B cell (primary cell): ENCODE data around the gene PLCB4. TPM values are rescaled to one million over a fixed set of nuclear protein-coding genes. Genes with fewer than 3 reads are reported as not detected.
A peak's percentile ranks its signal among the peaks of the same experiment; 100 is the strongest.

Source experiments
- ATAC-seq: fragments of 200-7000 bp; cut with Tn5 transposase; one replicate; pipeline ENCODE4 v1.10.0; 2021; ENCODE audit warnings: low read depth, mild to moderate bottlenecking, moderate number of reproducible peaks, moderate library complexity
- CTCF ChIA-PET: fragments of 350-600 bp; sonication (Branson Sonifier 250); formaldehyde crosslinking; loops from one replicate; lab custom pipeline; 2021; ENCODE audit warnings: antibody characterized with exemption, inconsistent platforms; lab: Charles Lee
- POLR2A ChIA-PET: fragments of 350-600 bp; sonication (Branson Sonifier 250); formaldehyde crosslinking; loops from one replicate; lab custom pipeline; 2021; ENCODE audit warnings: antibody characterized with exemption; lab: Charles Lee
- DNase-seq: peaks from one replicate; pipeline ENCODE4 v3.0.0; 2013
- H2AFZ ChIP-seq: 2 replicates; pipeline ENCODE4 v1.6.1; 2012; ENCODE audit warnings: mild to moderate bottlenecking, low read depth, low read length; ENCODE audit not compliant: insufficient read depth, poor library complexity, severe bottlenecking
- H3K27ac ChIP-seq, 2 donors: 1 replicate in 1 of 2; 2 replicates in 1 of 2; pipeline ENCODE4 v1.5.1; 2012 to 2013; ENCODE audit warnings: low read length in 2 of 2, mild to moderate bottlenecking in 2 of 2, moderate library complexity in 1 of 2
- H3K27me3 ChIP-seq, 4 experiments: fragments of 200-600 bp in 1 of 4; sonication (generic) in 1 of 4; replicated peaks in 1 of 4; 1 replicate in 2 of 4; 2 replicates in 2 of 4; pipeline versions ENCODE4 v1.6.1 to v1.7.0; 2013 to 2016; ENCODE audit warnings: low read length in 3 of 4, mild to moderate bottlenecking in 2 of 4, mixed read lengths in 1 of 4, moderate library complexity in 1 of 4; ENCODE audit not compliant: insufficient read depth in 4 of 4, control insufficient read depth in 3 of 4; ENCODE audit errors: control extremely low read depth in 1 of 4
- H3K36me3 ChIP-seq, 2 experiments: replicated peaks in 1 of 2; 1 replicate in 1 of 2; 2 replicates in 1 of 2; pipeline versions ENCODE4 v1.6.1 to v1.7.1; 2013; ENCODE audit warnings: low read length in 1 of 2; ENCODE audit not compliant: insufficient read depth in 2 of 2, control insufficient read depth in 1 of 2; ENCODE audit errors: control extremely low read depth in 1 of 2, extremely low read depth in 1 of 2
- H3K4me1 ChIP-seq, 2 donors: fragments of 200-600 bp in 1 of 2; sonication (generic) in 1 of 2; 1 replicate in 1 of 2; 2 replicates in 1 of 2; pipeline versions ENCODE4 v1.5.1 to v1.6.1; 2013 to 2017; ENCODE audit warnings: low read length in 2 of 2; ENCODE audit not compliant: control insufficient read depth in 2 of 2, insufficient read depth in 2 of 2
- H3K4me2 ChIP-seq: replicated peaks from 2 replicates; pipeline ENCODE3; 2012; ENCODE audit warnings: mild to moderate bottlenecking, low read depth, low read length; ENCODE audit not compliant: poor library complexity, severe bottlenecking
- H3K4me3 ChIP-seq, 5 experiments: fragments of 200-600 bp in 1 of 5; sonication (generic) in 1 of 5; 1 replicate in 3 of 5; 2 replicates in 2 of 5; pipeline versions ENCODE4 v1.5.1 to v1.7.0; 2011 to 2016; ENCODE audit warnings: low read length in 4 of 5, mild to moderate bottlenecking in 4 of 5, low read depth in 2 of 5, control low read depth in 1 of 5, moderate library complexity in 1 of 5; ENCODE audit not compliant: insufficient read depth in 1 of 5; ENCODE audit errors: control extremely low read depth in 1 of 5, extremely low read depth in 1 of 5
- H3K79me2 ChIP-seq: fragments of 200-600 bp; sonication (generic); one replicate; pipeline ENCODE4 v1.6.0; 2016; ENCODE audit warnings: low read length; ENCODE audit not compliant: control insufficient read depth, insufficient read depth
- H3K9ac ChIP-seq: fragments of 200-600 bp; sonication (generic); 2 replicates; pipeline ENCODE4 v1.6.1; 2017; ENCODE audit warnings: mild to moderate bottlenecking, low read length, moderate library complexity
- H3K9me3 ChIP-seq, 3 donors: one replicate each; pipeline versions ENCODE4 v1.6.1 to v1.7.1; 2013; ENCODE audit warnings: low read length in 2 of 3; ENCODE audit not compliant: control insufficient read depth in 2 of 3, insufficient read depth in 1 of 3; ENCODE audit errors: control extremely low read depth in 1 of 3
- H4K20me1 ChIP-seq: 2 replicates; pipeline ENCODE4 v1.6.0; 2012; ENCODE audit warnings: mild to moderate bottlenecking, low read length; ENCODE audit not compliant: insufficient read depth, control insufficient read depth, poor library complexity, severe bottlenecking
- H3K27ac Mint-ChIP-seq: one replicate; pipeline ENCODE4 v1.8.0; 2021; ENCODE audit warnings: mixed read lengths
- H3K27me3 Mint-ChIP-seq: one replicate; pipeline ENCODE4 v1.8.0; 2021; ENCODE audit warnings: mixed read lengths
- H3K4me1 Mint-ChIP-seq: one replicate; pipeline ENCODE4 v1.8.0; 2021; ENCODE audit warnings: mixed read lengths
- H3K4me3 Mint-ChIP-seq: one replicate; pipeline ENCODE4 v1.8.0; 2021; ENCODE audit warnings: mixed read lengths
- H3K9me3 Mint-ChIP-seq: one replicate; pipeline ENCODE4 v1.8.0; 2022; ENCODE audit warnings: mixed read lengths; ENCODE audit not compliant: insufficient read depth
- CTCF ChIP-seq: fragments of 200-600 bp; IDR thresholded peaks from one replicate; pipeline ENCODE4 v1.8.0; 2022; ENCODE audit warnings: antibody characterized with exemption, mild to moderate bottlenecking
- EZH2 ChIP-seq: IDR thresholded peaks from 2 replicates; pipeline ENCODE4 v1.6.1; 2012; ENCODE audit warnings: borderline replicate concordance, low read depth, mild to moderate bottlenecking, moderate library complexity, low read length; ENCODE audit not compliant: insufficient read depth, poor library complexity, severe bottlenecking
- WGBS: methylation state at CpG from one replicate; pipeline ENCODE4 v1.1.5; 2013; ENCODE audit warnings: missing lambda C conversion rate; ENCODE audit not compliant: insufficient coverage; 5-methylcytosine and 5-hydroxymethylcytosine counted together
- intact Hi-C: fragments of 100-400 bp; cut with micrococcal nuclease; formaldehyde crosslinking; loops from one replicate; pipeline ENCODE4 v1.10.0; 2022
- polyA minus RNA-seq: library from RNA; depleted of rRNA, polyadenylated mRNA; stranded (reverse); fragments of >200 nt; gene quantifications from 2 replicates; pipeline ENCODE4 v1.2.3, GENCODE V29; 2012
- polyA plus RNA-seq: library from polyadenylated mRNA; depleted of rRNA; stranded (reverse); fragments of >200 nt; gene quantifications from 2 replicates; pipeline ENCODE4 v1.2.3, GENCODE V29; 2012
- total RNA-seq, 2 donors: library from RNA; stranded (reverse); fragments of 120-200 nt in 1 of 2; gene quantifications; 1 replicate in 1 of 2; 2 replicates in 1 of 2; pipeline versions ENCODE4 v1.2.3 to v1.2.4, GENCODE V29; 2013 to 2022

Gene PLCB4
- total RNA-seq (not detected in 2 replicates), polyA plus RNA-seq (not detected in 2 replicates), polyA minus RNA-seq (not detected in 2 replicates)
- total RNA-seq (2013) = 0.09 TPM

GRCh38 chr20:9068841-9069663 lies at the start of gene PLCB4:
PLCB4 (plus strand) TSS chr20:9069087; CDS start chr20:9307815, 238,728 bp downstream.
- Mint-ChIP-seq H3K4me3 (peak within 1 kb of the TSS; percentile 60), H3K4me1 (peaks cover 3% of the 10 kb centered on the region), H3K27me3 (peaks cover 32% of the 10 kb centered on the region), H3K9me3 (no peaks in the 10 kb centered on the region), H3K27ac (no peak within 1 kb of the TSS)
- Histone ChIP-seq H4K20me1 (no peaks in the 10 kb centered on the region), H3K4me2 (peak within 1 kb of the TSS; percentile 42), H2AFZ (no peak within 1 kb of the TSS), H3K36me3 (no peaks in the 10 kb centered on the region), H3K9ac (no peak within 1 kb of the TSS), H3K27me3 (peaks cover 0 to 10% (median 6%) of the 10 kb centered on the region in 4 experiments), H3K9me3 (peaks cover 0 to 3% (median 0%) of the 10 kb centered on the region in 3 donors), H3K4me1 (peaks cover 0 to 3% of the 10 kb centered on the region in 2 donors), H3K27ac (no peak within 1 kb of the TSS), H3K79me2 (no peaks in the 10 kb centered on the region), H3K4me3 (no peak within 1 kb of the TSS)
- 7% methylated on average over 61 of the region's 75 CpGs for WGBS
- no peak for TF ChIP-seq CTCF
- no peak for TF ChIP-seq EZH2
- intact Hi-C loops = no loop called here
- ChIA-PET POLR2A (no interaction called here), CTCF (no interaction called here)
- no peak for ATAC-seq
- DNase-seq = peak; percentile 3

GRCh38 chr20:9019833-9020232 lies 49.1 kb upstream of the PLCB4 start:
- Histone ChIP-seq H3K36me3 (no peaks in the 10 kb centered on the region), H3K27ac (no peak overlapping the region), H3K79me2 (no peaks in the 10 kb centered on the region), H2AFZ (no peak overlapping the region), H3K4me3 (no peak overlapping the region), H3K4me2 (no peak overlapping the region), H3K9ac (no peak overlapping the region), H3K27me3 (no peaks in the 10 kb centered on the region), H3K9me3 (no peaks in the 10 kb centered on the region), H4K20me1 (no peaks in the 10 kb centered on the region), H3K4me1 (no peaks in the 10 kb centered on the region)
- CTCF ChIA-PET = interaction anchor here (0.7 kb wide), 1 partner anchor 34 kb away, joined by 3 read pairs; no protein-coding TSS in a partner anchor
- H3K27ac Mint-ChIP-seq = no peak overlapping the region
- no peaks in the 10 kb centered on the region for H3K27me3 Mint-ChIP-seq
- intact Hi-C loops = no loop called here
- no peak overlapping the region for H3K4me3 Mint-ChIP-seq
- no peak for ATAC-seq
- no peak for DNase-seq
- TF ChIP-seq CTCF (no peak), EZH2 (no peak)
- POLR2A ChIA-PET = no interaction called here
- H3K9me3 Mint-ChIP-seq = no peaks in the 10 kb centered on the region
- no peaks in the 10 kb centered on the region for H3K4me1 Mint-ChIP-seq
